PC-3 (cell line): ENCODE data around the gene MGMT.

Experiments used
- CTCF ChIP-seq: fragments of 300-600 bp; sonication (generic); conservative IDR thresholded peaks from 2 replicates; pipeline ENCODE4 v1.5.1; 2017; ENCODE audit warnings: antibody characterized with exemption, low read depth, mild to moderate bottlenecking, low read length
- EZH2 ChIP-seq: fragments of 300-600 bp; sonication (generic); IDR thresholded peaks from one replicate; pipeline ENCODE4 v1.6.1; 2017; ENCODE audit warnings: antibody characterized with exemption, mild to moderate bottlenecking, low read length; ENCODE audit not compliant: unreplicated experiment
- EZH2phosphoT487 ChIP-seq: fragments of 300-600 bp; sonication (generic); IDR thresholded peaks from 2 replicates; pipeline ENCODE4 v1.6.1; 2018; ENCODE audit warnings: mild to moderate bottlenecking, antibody characterized with exemption, low read length, borderline replicate concordance

DNA sequence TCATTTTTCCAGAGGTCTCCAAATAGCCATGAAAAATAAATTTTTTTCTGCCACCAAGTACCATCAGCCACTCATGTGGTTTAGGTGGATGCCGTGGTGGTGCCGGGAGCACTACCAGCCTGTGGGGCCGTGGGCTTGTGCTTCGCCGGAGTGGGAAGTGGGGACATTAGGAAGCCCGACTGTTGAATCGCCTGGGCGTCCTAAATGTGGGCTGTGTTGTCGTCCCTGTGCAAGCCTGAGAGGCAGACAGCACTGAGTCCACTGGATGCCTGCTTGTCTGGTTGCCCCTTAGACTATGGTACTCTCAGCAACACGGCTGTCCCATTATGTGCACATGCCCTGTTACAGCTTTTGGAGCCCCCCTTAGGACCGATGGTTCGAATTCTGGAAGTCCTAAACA is 59.9 kb downstream of the MGMT start:
- TF ChIP-seq CTCF (no peak), EZH2phosphoT487 (no peak), EZH2 (no peak)
